ENCODE data around the gene WDR18. TPM values are rescaled to one million over a fixed set of nuclear protein-coding genes. Genes with fewer than 3 reads are reported as not detected.

Gene WDR18
- total RNA-seq, 1 experiment from 2014 or later, result 44.0 TPM

GRCh38 chr19:1017906-1018305 is 33.8 kb downstream of the WDR18 start:
- H3K36me3 ChIP-seq (ENCODE audit: control insufficient read depth, insufficient read depth, low read length), result no peaks in the 10 kb centered on the region; the same call in 1 of the 2 replicates
- intact Hi-C loops (cut with micrococcal nuclease; ENCODE audit: unreplicated experiment), result no loop called here
- no peaks in the 10 kb centered on the region for H3K27me3 ChIP-seq (ENCODE audit: control insufficient read depth, insufficient read depth, low read length)
- CTCF ChIA-PET, result interaction anchor here (0.7 kb wide), 1 partner anchor 8 kb away, joined by 5 read pairs; the partner anchor contains the start of gene CNN2
- H3K4me1 ChIP-seq (ENCODE audit: control insufficient read depth, insufficient read depth, low read length), result peaks cover 20% of the 10 kb centered on the region
- H3K9me3 ChIP-seq (ENCODE audit: control insufficient read depth, insufficient read depth, low read depth, low read length), result no peaks in the 10 kb centered on the region
- TF ChIP-seq POLR2AphosphoS5 (IDR thresholded peaks at IDR 0.05; ENCODE audit: low read depth, low read length) (no peak), REST (IDR thresholded peaks at IDR 0.05; ENCODE audit: insufficient read depth in 1 of 2, low read depth in 2 of 2, low read length in 1 of 2) (no peak), SIN3A (IDR thresholded peaks at IDR 0.05; ENCODE audit: borderline replicate concordance, insufficient read depth, low read depth, low read length) (no peak), TCF7L2 (IDR thresholded peaks at IDR 0.05; ENCODE audit: low read depth, low read length) (no peak)
- TF ChIP-seq, protein P1, sequence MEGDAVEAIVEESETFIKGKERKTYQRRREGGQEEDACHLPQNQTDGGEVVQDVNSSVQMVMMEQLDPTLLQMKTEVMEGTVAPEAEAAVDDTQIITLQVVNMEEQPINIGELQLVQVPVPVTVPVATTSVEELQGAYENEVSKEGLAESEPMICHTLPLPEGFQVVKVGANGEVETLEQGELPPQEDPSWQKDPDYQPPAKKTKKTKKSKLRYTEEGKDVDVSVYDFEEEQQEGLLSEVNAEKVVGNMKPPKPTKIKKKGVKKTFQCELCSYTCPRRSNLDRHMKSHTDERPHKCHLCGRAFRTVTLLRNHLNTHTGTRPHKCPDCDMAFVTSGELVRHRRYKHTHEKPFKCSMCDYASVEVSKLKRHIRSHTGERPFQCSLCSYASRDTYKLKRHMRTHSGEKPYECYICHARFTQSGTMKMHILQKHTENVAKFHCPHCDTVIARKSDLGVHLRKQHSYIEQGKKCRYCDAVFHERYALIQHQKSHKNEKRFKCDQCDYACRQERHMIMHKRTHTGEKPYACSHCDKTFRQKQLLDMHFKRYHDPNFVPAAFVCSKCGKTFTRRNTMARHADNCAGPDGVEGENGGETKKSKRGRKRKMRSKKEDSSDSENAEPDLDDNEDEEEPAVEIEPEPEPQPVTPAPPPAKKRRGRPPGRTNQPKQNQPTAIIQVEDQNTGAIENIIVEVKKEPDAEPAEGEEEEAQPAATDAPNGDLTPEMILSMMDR (IDR thresholded peaks at IDR 0.05), result no peak
- ATAC-seq (no peak), DNase-seq (ENCODE audit: low read depth, low spot score) (no peak)
- H3K27ac ChIP-seq (ENCODE audit: low read length), result peak overlapping the region; percentile 84
- peak overlapping the region; percentile 55 to 75; a peak in 2 of 4 replicates for H3K4me3 ChIP-seq (ENCODE audit: low read depth in 2 of 2, low read length in 2 of 2)
- in situ Hi-C loops (cut with HindIII; ENCODE audit: low pct_unique_long_range_greater_than_20kb, low sequenced_read_pairs), result no loop called here
- POLR2A ChIA-PET, result no interaction called here
- BruUV-seq (replicated peaks), result no TSS peak

GRCh38 chr19:1018393-1018792 is 34.2 kb downstream of the WDR18 start:
- H3K27ac ChIP-seq (ENCODE audit: low read length), result peak overlapping the region; percentile 84
- ATAC-seq (no peak), DNase-seq (ENCODE audit: low read depth, low spot score) (no peak)
- no peaks in the 10 kb centered on the region for H3K9me3 ChIP-seq (ENCODE audit: control insufficient read depth, insufficient read depth, low read depth, low read length)
- ChIA-PET POLR2A (no interaction called here), CTCF (no interaction called here)
- intact Hi-C loops (cut with micrococcal nuclease; ENCODE audit: unreplicated experiment) (no loop called here), in situ Hi-C loops (cut with HindIII; ENCODE audit: low pct_unique_long_range_greater_than_20kb, low sequenced_read_pairs) (no loop called here)
- no peak for TF ChIP-seq TCF7L2 (IDR thresholded peaks at IDR 0.05; ENCODE audit: low read depth, low read length)
- no peak for TF ChIP-seq SIN3A (IDR thresholded peaks at IDR 0.05; ENCODE audit: borderline replicate concordance, insufficient read depth, low read depth, low read length)
- TF ChIP-seq, protein P1 (IDR thresholded peaks at IDR 0.05), result no peak
- no peak for TF ChIP-seq POLR2AphosphoS5 (IDR thresholded peaks at IDR 0.05; ENCODE audit: low read depth, low read length)
- TF ChIP-seq REST (IDR thresholded peaks at IDR 0.05; ENCODE audit: insufficient read depth in 1 of 2, low read depth in 2 of 2, low read length in 1 of 2), result no peak
- no peaks in the 10 kb centered on the region; the same call in 1 of the 2 replicates for H3K36me3 ChIP-seq (ENCODE audit: control insufficient read depth, insufficient read depth, low read length)
- H3K27me3 ChIP-seq (ENCODE audit: control insufficient read depth, insufficient read depth, low read length), result no peaks in the 10 kb centered on the region
- H3K4me1 ChIP-seq (ENCODE audit: control insufficient read depth, insufficient read depth, low read length), result peaks cover 20% of the 10 kb centered on the region
- H3K4me3 ChIP-seq (ENCODE audit: low read depth in 2 of 2, low read length in 2 of 2), result peak overlapping the region; percentile 55 to 75
- TSS peak; percentile 74 for BruUV-seq (replicated peaks)
